CMK (cell line): ENCODE measurements around the gene GALNS.
"Not testable (repeated sequence)": the region's sequence is repeated elsewhere in the genome, so short reads cannot be mapped to it uniquely, and the experiment has no call there.

Source experiments
- DNase-seq: peaks from one replicate; pipeline ENCODE4 v3.0.0-alpha.2; 2010; ENCODE audit warnings: low read depth

Gene GALNS

GRCh38 chr16:88889702-88890352 is 33.1 kb upstream of the GALNS start:
- DNase-seq, result not testable (repeated sequence)

- DNase-seq, result peak; percentile 58
Measured at GRCh38 chr16:88888461-88889387, 32.0 kb upstream of the GALNS start.

DNA sequence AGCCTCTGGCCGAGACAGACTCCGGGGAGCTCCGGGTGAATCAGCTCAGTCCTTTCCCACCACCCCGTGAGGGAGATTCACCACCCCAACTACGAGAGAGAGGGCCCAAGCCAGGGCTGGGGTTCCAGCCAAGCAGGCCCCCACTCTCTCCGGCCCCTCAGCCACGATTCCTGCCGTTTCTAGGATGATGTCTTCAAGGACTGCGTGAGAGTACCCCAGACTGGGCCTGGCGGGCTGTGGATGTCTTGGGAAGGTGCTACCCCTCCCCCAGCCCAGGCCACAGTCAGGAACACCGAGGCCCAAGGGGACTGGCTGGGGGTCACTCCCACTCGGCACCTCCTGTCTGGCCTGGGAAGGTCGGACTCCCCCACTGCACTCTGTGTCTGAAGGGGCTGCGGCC is 31.3 kb upstream of the GALNS start:
- no peak for DNase-seq

DNA sequence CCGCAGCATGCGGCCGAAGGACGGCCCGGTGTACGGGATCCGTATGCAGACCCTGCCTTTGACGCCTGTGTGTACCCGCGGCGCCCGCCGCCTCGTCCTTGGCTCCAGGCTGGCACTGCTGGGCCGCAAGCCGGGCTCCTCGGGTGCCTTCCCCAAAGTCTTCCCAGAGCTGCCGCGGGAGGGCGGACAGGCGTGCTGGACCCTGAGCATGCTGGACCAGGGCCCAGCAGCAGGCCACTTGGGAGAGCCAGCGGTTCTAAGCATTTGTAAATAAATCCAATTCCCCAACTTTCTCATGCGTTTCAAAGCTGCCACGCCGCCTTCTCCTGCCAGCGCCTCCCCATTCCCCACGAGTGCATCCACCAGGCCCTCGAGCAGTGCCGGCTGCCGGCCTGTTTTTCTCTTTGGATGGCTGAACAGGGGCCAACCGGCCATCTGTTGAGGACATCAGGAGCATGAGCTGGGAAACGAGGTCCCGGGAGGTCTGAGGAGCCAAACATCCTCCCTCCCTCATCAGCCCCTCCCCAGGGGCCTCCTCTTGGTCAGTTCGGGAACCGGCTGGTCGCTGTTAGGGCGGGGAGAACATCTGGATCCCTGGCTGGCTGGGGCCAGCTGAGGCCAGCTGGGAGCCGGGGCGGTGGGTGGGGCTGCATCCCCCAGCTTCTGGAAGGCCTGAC is 30.2 kb upstream of the GALNS start:
- no peak for DNase-seq

GRCh38 chr16:88886420-88886844 is 29.7 kb upstream of the GALNS start:
- no peak for DNase-seq

- no peak for DNase-seq
Measured at GRCh38 chr16:88885693-88886280, 29.0 kb upstream of the GALNS start.

- no peak for DNase-seq
Measured at GRCh38 chr16:88884569-88885271, 28.0 kb upstream of the GALNS start.

GRCh38 chr16:88883946-88884345 is 27.2 kb upstream of the GALNS start:
- DNase-seq, result no peak

- DNase-seq, result no peak
Measured at GRCh38 chr16:88883117-88883895, 26.6 kb upstream of the GALNS start.

DNA sequence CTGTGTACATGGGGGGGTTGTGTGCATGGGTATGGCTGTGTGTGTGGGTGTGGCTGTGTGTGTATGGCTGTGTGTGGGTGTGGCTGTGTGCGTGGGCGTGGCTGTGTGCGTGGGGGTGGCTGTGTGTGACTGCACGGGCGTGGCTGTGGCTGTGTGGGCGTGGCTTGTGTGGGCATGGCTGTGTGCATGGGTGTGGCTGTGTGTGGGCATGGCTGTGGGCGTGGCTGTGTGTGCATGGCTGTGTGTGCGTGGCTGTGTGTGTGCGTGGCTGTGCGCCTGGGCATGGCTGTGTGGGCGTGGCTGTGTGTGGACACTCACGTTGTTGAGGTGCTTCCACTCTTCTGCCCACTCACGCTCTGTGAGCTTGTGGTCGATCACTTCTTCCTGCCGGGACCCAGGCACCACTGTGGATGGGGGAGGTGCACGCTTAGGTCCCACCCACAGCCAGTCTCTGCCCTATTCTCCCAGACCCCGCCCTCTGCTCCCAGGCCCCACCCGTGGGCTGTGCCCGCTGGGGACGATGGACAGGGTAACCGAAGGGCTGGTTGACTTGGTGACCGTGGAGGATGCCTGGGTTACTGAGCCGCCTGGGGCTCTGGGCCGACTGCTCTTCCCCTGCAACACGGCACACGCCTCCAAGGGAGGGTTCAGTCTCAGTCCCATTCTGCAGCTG is 25.7 kb upstream of the GALNS start:
- DNase-seq, result peak; percentile 83

DNA sequence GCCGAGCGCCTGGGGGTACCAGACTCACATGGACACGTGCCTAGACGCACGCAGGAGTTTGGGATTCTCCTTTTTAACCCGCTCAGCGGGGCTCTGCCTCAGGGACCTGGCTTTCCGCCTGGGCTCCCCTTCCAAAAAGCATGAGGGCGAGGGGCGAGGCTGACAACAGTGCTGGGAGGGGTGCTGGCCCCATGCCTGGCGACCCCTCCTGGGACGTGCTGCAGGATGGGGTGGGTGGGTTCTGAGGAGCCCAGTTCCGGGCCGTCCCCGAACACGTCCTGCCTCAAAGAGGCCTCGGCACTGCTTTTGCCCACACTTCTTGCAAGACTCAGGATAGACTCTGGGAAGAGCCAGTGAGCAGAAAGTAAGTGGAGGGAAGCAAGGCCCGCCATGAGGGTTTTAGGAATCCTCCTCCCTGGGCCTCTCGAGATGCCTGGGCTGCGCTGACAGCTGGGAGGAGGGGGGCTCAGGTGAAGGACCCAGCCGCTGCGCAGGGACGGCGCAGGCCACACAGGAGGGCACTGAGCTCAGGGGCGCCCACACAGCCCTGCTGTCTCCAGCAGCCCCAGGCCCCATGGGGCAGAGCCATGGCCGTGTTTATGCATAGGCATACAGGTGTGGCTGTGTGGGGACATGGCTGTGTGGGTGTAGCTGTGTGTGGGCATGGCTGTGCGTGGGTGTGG is 25.1 kb upstream of the GALNS start:
- DNase-seq, result no peak

DNA sequence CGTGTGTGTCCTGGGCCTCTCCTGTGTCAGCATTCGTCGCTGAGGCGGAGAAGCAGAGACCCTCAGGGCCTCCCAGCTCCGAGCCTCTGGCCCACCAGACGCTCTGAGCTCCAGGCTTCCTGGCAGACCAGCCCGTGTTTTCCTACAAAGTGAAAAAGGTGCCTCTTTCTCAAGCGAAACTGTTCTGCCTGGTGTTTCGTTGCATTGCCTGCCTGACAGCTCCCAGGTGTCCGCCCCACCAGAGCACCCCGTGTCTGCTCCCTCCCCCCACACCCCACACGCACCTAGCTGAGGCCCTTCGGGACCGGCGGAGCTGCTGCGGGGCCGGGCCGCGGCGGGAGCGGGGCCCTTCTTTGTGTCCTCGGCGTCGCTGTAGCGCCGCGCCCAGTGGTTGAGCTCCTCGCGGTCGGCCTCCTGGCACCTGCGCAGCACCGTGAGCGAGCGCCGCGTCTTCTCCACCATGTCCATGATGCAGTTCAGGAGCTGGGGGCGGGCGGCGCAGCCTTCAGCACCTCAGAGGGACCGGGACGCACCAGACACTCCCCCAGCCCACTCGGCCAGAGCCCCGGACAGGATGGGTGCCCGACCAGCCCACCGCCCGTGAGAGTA is 24.4 kb upstream of the GALNS start:
- DNase-seq, result no peak

DNA sequence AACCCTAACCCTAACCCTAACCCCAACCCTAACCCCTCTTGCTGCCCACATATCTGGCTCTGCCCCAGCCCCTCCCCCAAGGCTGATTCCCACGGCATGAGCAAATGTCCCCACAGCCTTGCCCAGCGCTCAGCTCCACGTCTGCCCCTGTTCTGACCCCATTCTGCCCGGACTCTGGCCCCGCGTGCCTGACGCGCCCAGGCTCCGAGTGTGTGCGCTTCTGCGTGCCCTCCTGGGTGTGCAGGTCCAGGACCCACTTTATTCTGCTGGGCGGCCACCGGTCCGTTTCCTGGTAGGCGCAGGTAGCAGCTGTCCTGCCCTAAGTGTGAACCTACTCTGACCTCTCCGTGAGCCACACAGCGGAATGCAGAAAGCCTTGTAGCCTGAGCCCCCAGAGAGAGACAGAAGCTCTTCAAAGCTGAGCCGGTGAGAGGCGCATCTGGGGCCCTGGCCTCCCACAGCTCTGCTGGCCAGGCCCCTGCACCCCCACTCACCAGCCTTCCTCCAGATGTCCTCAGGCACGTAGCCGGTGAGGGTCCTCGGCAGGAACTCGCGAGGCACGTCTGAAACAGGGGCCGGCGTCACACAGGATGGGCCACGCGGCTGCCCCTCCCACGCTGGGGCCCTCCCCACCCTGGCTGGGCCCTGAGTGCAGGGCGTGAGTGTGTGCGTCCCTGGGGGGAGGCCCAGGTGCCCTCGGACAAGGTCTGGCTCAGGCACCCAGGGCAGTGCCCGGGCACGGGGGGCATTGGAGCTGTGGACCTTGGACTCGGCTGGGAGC is 23.7 kb upstream of the GALNS start:
- no peak for DNase-seq

DNA sequence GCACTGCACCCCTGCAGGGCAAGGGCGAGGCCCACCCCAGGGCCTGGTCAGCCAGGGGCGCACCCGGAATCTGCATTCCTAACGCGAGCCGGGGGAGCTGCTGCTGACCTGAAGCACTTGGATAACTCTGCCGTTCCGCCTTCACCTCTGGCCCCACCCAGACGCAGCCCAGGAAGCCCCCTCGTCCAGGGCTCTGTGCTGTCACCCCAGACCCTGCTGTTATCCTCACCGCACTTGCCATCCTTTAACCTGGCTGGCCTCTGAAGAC is 23.0 kb upstream of the GALNS start:
- DNase-seq, result no peak

DNA sequence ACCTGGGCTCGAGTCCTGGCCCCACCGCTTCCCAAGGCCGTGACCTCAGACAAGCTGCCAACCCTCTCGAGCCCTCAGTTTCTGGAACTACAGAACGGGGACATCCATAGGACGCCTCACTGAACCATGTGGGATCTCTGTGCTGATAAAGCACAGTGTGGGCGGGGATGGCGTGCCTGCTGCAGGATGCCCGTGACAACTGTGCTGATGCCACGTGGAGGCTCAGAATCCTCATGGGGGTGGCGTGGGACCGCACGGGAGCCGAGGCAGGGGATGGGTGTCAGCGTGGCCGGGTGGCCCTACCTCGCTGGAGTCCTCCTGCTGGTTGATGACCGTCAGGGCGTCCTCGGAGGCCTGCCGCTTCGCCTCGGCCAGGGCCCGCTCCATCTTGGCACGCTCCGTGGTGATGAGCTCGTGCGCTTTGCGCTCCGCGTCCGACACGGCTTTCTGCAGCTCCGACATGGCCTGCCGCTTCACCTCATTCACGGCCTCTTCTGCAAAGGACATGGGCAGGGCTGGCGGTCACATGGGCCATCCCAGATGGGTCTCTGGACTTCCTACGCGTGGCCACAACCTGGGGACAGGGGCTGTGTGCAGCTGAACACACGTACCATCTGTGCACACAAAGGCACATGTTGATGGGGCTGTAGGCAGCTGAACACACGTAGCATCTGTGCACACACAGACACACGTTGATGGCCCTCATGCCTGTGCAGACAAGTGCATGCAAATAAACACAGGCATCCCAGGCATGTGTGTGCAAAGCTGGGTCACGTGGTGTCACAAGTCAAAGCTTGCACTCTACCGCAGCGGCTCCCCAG is 22.4 kb upstream of the GALNS start:
- no peak for DNase-seq

DNA sequence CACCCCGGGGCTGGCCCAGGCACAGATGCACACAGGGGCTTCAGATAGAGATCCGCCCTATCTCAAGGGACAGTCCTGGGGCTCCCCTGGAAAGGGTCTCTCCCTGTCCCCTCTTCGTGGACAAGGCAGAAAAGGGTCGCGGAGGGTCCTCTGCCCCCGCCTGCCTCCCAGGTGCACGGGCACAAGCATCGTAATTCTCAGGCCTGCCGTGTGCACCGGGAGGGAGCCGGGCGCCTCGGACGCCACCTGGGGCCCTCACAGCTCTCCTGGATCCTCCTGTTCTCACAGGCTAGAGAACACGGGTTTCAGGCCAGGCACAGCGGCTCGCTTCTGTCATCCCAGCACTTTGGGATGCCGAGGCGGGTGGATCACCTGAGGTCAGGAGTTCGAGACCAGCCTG is 21.6 kb upstream of the GALNS start:
- no peak for DNase-seq

- no peak for DNase-seq
Measured at GRCh38 chr16:88877564-88878289, 21.0 kb upstream of the GALNS start.
